Posterior vena cava (tissue), 2 donors: ENCODE results near the gene WFDC6. TPM values are rescaled to one million over a fixed set of nuclear protein-coding genes. Genes with fewer than 3 reads are reported as not detected.

Source experiments
- DNase-seq: peaks from one replicate; pipeline ENCODE4 v3.0.0-alpha.2; 2020; ENCODE audit warnings: low spot score
- intact Hi-C, 2 donors: fragments of 100-400 bp; cut with DNase I; formaldehyde crosslinking; loops; one replicate each; pipeline versions ENCODE4 v1.14.1 to v1.14.2; 2022 to 2023
- total RNA-seq, 2 donors: library from RNA; stranded (reverse); fragmentation: NEBNext Ultra II Directional; extraction: Animal tissue kit (Norgen Biotek cat#: 25700); gene quantifications; one replicate each; pipeline ENCODE4 v1.2.1, GENCODE V29; 2021
- donor health status: DM: yes; HTN: yes; CAD: no.
- donor health status: DM: yes; HTN: yes; CAD: no.

WFDC6 gene
- total RNA-seq, 2 donors from 2014 or later = not detected

GRCh38 chr20:45484676-45485075, 54.6 kb downstream of the WFDC6 start:
- no peak for DNase-seq
- intact Hi-C loops = no loop called here

Other genes starting within 250 kb of the WFDC6 start
- gene RBPJL, start 232.6 kb downstream of the WFDC6 start, total RNA-seq = not detected
- under 1 TPM; 0.29 to 0.56 TPM for gene MATN4, start 231.2 kb downstream of the WFDC6 start, total RNA-seq
- gene SDC4, start 191.1 kb downstream of the WFDC6 start, total RNA-seq = 100 to 1,000 TPM in 1 of 2 donors, 10 to 100 TPM in 1; 85.7 to 104 TPM
- 10 to 100 TPM; 21.8 to 22.6 TPM for gene SYS1, start 176.3 kb downstream of the WFDC6 start, total RNA-seq
- gene TP53TG5, start 161.2 kb downstream of the WFDC6 start, total RNA-seq = 1 to 10 TPM; 1.4 to 2.0 TPM
- 100 to 1,000 TPM; 119 to 141 TPM for gene DBNDD2, start 131.2 kb downstream of the WFDC6 start, total RNA-seq
- gene PIGT, start 123.3 kb downstream of the WFDC6 start, total RNA-seq = 100 to 1,000 TPM; 120 to 138 TPM
- gene WFDC2, start 69.7 kb downstream of the WFDC6 start, total RNA-seq = 10 to 100 TPM; 38.0 to 57.7 TPM
- not detected for gene SPINT3, start 23.9 kb downstream of the WFDC6 start, total RNA-seq
- not detected for gene EPPIN, start 7.9 kb upstream of the WFDC6 start, total RNA-seq
- not detected for gene WFDC8, start 39.8 kb upstream of the WFDC6 start, total RNA-seq
- gene WFDC10A, start 90.3 kb upstream of the WFDC6 start, total RNA-seq = not detected
- gene WFDC9, start 91.8 kb upstream of the WFDC6 start, total RNA-seq = not detected
- not detected for gene WFDC11, start 130.8 kb upstream of the WFDC6 start, total RNA-seq
- not detected for gene WFDC13, start 162.6 kb upstream of the WFDC6 start, total RNA-seq
- gene WFDC10B, start 165.5 kb upstream of the WFDC6 start, total RNA-seq = under 1 TPM in 1 of 2 donors, not detected in 1; 0.48 TPM
- gene SPINT4, start 182.9 kb upstream of the WFDC6 start, total RNA-seq = not detected